ENCODE results near the gene SERPINB10.
A peak's percentile ranks its signal among the peaks of the same experiment; 100 is the strongest.
"Not testable (repeated sequence)": the region's sequence is repeated elsewhere in the genome, so short reads cannot be mapped to it uniquely, and the experiment has no call there.

SERPINB10 gene

GRCh38 chr18:63894106-63894772 is 13.5 kb upstream of the SERPINB10 start:
- DNase-seq = no peak

GRCh38 chr18:63895190-63895589 is 12.6 kb upstream of the SERPINB10 start:
- DNase-seq = peak; percentile 54

- no peak for DNase-seq
Measured at GRCh38 chr18:63897072-63897471, 10.7 kb upstream of the SERPINB10 start.

- DNase-seq = no peak
Measured at GRCh38 chr18:63899206-63899605, 8.6 kb upstream of the SERPINB10 start.

- no peak for DNase-seq
Measured at GRCh38 chr18:63903851-63904570, 3.7 kb upstream of the SERPINB10 start.

GRCh38 chr18:63904694-63905093 is 3.1 kb upstream of the SERPINB10 start:
- DNase-seq = no peak

GRCh38 chr18:63905361-63905760 is 2.4 kb upstream of the SERPINB10 start:
- DNase-seq = no peak

GRCh38 chr18:63906056-63906455 is 1.7 kb upstream of the SERPINB10 start:
- DNase-seq = no peak

- DNase-seq = no peak
Measured at GRCh38 chr18:63908858-63909257, 1.1 kb downstream of the SERPINB10 start.

GRCh38 chr18:63909870-63910269 is 2.1 kb downstream of the SERPINB10 start:
- DNase-seq = no peak

GRCh38 chr18:63917817-63918216 is 10.1 kb downstream of the SERPINB10 start:
- DNase-seq = no peak

GRCh38 chr18:63922049-63922448 is 14.3 kb downstream of the SERPINB10 start:
- no peak for DNase-seq

GRCh38 chr18:63924551-63924950 is 16.8 kb downstream of the SERPINB10 start:
- DNase-seq = no peak

GRCh38 chr18:63928331-63928730 is 20.6 kb downstream of the SERPINB10 start:
- peak; percentile 82 for DNase-seq

GRCh38 chr18:63929369-63929768 is 21.6 kb downstream of the SERPINB10 start:
- peak; percentile 51 for DNase-seq

- DNase-seq = peak; percentile 53
Measured at GRCh38 chr18:63930773-63931354, 23.1 kb downstream of the SERPINB10 start.

GRCh38 chr18:63936156-63936931 is 28.6 kb downstream of the SERPINB10 start:
- peak; percentile 95 for DNase-seq

- DNase-seq = no peak
Measured at GRCh38 chr18:63936932-63937393, 29.2 kb downstream of the SERPINB10 start.

GRCh38 chr18:63940008-63940407 is 32.2 kb downstream of the SERPINB10 start:
- no peak for DNase-seq

GRCh38 chr18:63940543-63941050 is 32.8 kb downstream of the SERPINB10 start:
- not testable (repeated sequence) for DNase-seq

- DNase-seq = no peak
Measured at GRCh38 chr18:63947051-63947790, 39.5 kb downstream of the SERPINB10 start.

GRCh38 chr18:63949068-63949737 is 41.4 kb downstream of the SERPINB10 start, which contains the start of gene HMSD:
TSS of gene HMSD (plus strand) at chr18:63949301. CDS start at chr18:63953456, 4,155 bp downstream.
- peak; percentile 64 for DNase-seq

Data from hematopoietic multipotent progenitor cell treated with erythropoietin and hydrocortisone succinate and interleukin-3 and kit ligand, for 4 days (in vitro differentiated cells).